ENCODE data around the gene MLLT1.

GRCh38 chr19:6322284-6322683 is 42.5 kb upstream of the MLLT1 start:
- TF ChIP-seq RFX5 (IDR thresholded peaks at IDR 0.05; ENCODE audit: borderline replicate concordance, low read depth, low read length) (no peak), CTCF (IDR thresholded peaks at IDR 0.05; ENCODE audit: control extremely low read depth in 1 of 3, insufficient read depth in 1 of 3, low read depth in 1 of 3, low read length in 3 of 3) (no peak), KDM4A (IDR thresholded peaks at IDR 0.05; ENCODE audit: low read depth, low read length, severe bottlenecking) (no peak), EZH2 (IDR thresholded peaks at IDR 0.05; ENCODE audit: low read depth, low read length, severe bottlenecking) (no peak), POLR2A (IDR thresholded peaks at IDR 0.05; ENCODE audit: control extremely low read depth in 1 of 2, low read depth in 2 of 2, low read length in 2 of 2) (no peak), BRCA1 (IDR thresholded peaks at IDR 0.05; ENCODE audit: low read depth, low read length) (no peak), ZNF274 (IDR thresholded peaks at IDR 0.05; ENCODE audit: borderline replicate concordance, extremely low read depth, low read length) (no peak), YY1 (IDR thresholded peaks at IDR 0.05; ENCODE audit: low read depth, low read length) (no peak), ASH2L (IDR thresholded peaks at IDR 0.05; ENCODE audit: low read length) (no peak), TBP (IDR thresholded peaks at IDR 0.05; ENCODE audit: low read depth, low read length) (no peak), CEBPB (IDR thresholded peaks at IDR 0.05; ENCODE audit: low read depth, low read length) (no peak), POU5F1 (IDR thresholded peaks at IDR 0.05; ENCODE audit: low read depth, low read length) (no peak)
